PFSK-1 (cell line): Measurements from ENCODE around the gene LSP1.

Source experiments
- POLR2AphosphoS5 ChIP-seq: IDR thresholded peaks from 2 replicates; pipeline ENCODE4 v1.6.1; 2012; ENCODE audit warnings: low read depth, mild to moderate bottlenecking, control low read depth, low read length, moderate library complexity
- REST ChIP-seq, 2 experiments: IDR thresholded peaks; 2 replicates each; pipeline versions ENCODE4 v1.6.1 to v1.8.0; 2011 to 2012; ENCODE audit warnings: low read depth in 2 of 2, low read length in 2 of 2, control low read depth in 1 of 2, inconsistent platforms in 1 of 2, mild to moderate bottlenecking in 1 of 2, moderate library complexity in 1 of 2; ENCODE audit not compliant: insufficient read depth in 1 of 2
- SIN3A ChIP-seq: IDR thresholded peaks from 2 replicates; pipeline ENCODE4 v1.6.1; 2012; ENCODE audit warnings: mild to moderate bottlenecking, low read length, moderate library complexity, borderline replicate concordance; ENCODE audit not compliant: insufficient read depth
- TAF1 ChIP-seq: IDR thresholded peaks from 2 replicates; pipeline ENCODE4 v1.6.1; 2012; ENCODE audit warnings: low read length, control low read depth, borderline replicate concordance; ENCODE audit not compliant: insufficient read depth

GRCh38 chr11:1832211-1832919 lies 20.5 kb upstream of the LSP1 start:
- TF ChIP-seq POLR2AphosphoS5 (no peak), REST (IDR thresholded peaks at IDR 0.05; ENCODE audit: insufficient read depth in 1 of 2, low read depth in 2 of 2, low read length in 2 of 2) (no peak), TAF1 (no peak), SIN3A (no peak)
